ENCODE data around the gene GPR176.

Gene GPR176

DNA sequence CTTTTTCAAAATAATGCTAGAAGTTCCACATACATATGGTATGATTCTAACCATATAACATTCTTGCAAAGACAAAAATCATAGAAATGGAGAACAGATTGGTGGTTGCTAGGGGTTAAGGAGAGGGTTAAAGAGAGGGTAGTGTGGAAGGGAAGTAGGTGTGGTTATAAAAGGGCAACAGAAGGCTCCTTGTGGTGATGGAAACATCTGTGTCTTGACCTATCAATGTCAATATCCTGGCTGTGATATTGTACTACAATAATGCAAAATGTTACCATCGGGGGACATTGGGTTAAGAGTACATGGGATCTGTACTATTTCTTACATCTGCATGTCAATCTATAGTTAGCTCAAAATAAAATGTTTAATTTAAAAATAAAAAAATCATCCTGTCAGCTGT is 69.6 kb downstream of the GPR176 start:
- H3K36me3 ChIP-seq (replicated peaks) = no peaks in the 10 kb centered on the region
- DNase-seq = no peak
- TF ChIP-seq, protein P1, sequence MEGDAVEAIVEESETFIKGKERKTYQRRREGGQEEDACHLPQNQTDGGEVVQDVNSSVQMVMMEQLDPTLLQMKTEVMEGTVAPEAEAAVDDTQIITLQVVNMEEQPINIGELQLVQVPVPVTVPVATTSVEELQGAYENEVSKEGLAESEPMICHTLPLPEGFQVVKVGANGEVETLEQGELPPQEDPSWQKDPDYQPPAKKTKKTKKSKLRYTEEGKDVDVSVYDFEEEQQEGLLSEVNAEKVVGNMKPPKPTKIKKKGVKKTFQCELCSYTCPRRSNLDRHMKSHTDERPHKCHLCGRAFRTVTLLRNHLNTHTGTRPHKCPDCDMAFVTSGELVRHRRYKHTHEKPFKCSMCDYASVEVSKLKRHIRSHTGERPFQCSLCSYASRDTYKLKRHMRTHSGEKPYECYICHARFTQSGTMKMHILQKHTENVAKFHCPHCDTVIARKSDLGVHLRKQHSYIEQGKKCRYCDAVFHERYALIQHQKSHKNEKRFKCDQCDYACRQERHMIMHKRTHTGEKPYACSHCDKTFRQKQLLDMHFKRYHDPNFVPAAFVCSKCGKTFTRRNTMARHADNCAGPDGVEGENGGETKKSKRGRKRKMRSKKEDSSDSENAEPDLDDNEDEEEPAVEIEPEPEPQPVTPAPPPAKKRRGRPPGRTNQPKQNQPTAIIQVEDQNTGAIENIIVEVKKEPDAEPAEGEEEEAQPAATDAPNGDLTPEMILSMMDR (IDR thresholded peaks at IDR 0.05; ENCODE audit: low read depth, low read length, missing control alignments) = no peak
- no peak overlapping the region for H3K4me3 ChIP-seq (ENCODE audit: low read depth, low read length)
- no peaks in the 10 kb centered on the region for H3K27me3 ChIP-seq (replicated peaks)
- in situ Hi-C loops (cut with HindIII; ENCODE audit: low pct_ligation_motif_present, low sequenced_read_pairs) = no loop called here
- H3K27ac ChIP-seq = no peak overlapping the region

DNA sequence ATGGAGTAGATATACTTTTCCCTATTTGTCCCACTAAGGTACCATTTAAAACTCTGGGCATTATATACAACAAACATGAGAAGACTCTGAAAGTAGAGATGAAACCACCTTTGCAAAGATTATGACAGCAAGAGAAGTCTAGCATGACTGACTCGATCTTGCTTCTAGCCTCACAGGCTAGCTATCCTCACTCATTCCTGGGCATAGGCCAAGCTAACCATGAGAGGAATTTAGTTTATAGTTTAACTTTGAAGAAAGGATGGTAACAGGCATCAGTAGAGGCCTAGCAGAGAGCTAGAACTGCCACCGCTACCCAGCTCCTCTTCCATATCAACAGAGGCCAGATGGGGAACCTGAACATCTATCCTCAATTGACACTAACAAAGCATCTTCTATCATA is 74.0 kb downstream of the GPR176 start:
- DNase-seq = no peak
- TF ChIP-seq, protein P1 (IDR thresholded peaks at IDR 0.05; ENCODE audit: low read depth, low read length, missing control alignments) = no peak
- in situ Hi-C loops (cut with HindIII; ENCODE audit: low pct_ligation_motif_present, low sequenced_read_pairs) = no loop called here
- no peaks in the 10 kb centered on the region for H3K27me3 ChIP-seq (replicated peaks)
- H3K4me3 ChIP-seq (ENCODE audit: low read depth, low read length) = no peak overlapping the region
- H3K36me3 ChIP-seq (replicated peaks) = no peaks in the 10 kb centered on the region
- no peak overlapping the region for H3K27ac ChIP-seq

DNA sequence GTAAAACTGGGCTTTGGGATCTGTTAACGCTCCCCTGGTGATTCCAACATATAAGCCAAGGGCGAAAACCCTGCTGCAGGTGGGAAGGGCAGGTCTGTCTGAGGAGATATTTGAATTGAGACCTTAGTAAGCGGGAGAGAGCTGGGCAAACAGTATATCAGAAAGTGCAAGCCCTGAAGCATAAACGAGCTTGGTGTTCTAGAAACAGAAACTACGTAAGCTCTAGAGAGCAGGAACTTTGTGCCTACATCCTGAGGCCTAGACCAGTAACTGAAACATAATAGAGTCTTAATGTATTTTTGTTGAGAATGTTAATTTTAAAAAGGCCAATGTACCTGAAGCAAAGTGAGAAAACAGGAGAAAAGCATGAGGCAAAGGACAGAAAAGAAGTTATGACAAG is 74.5 kb downstream of the GPR176 start:
- in situ Hi-C loops (cut with HindIII; ENCODE audit: low pct_ligation_motif_present, low sequenced_read_pairs) = no loop called here
- TF ChIP-seq, protein P1 (IDR thresholded peaks at IDR 0.05; ENCODE audit: low read depth, low read length, missing control alignments) = no peak
- Histone ChIP-seq H3K27ac (no peak overlapping the region), H3K36me3 (replicated peaks) (no peaks in the 10 kb centered on the region), H3K4me3 (ENCODE audit: low read depth, low read length) (no peak overlapping the region), H3K27me3 (replicated peaks) (no peaks in the 10 kb centered on the region)
- DNase-seq = no peak

DNA sequence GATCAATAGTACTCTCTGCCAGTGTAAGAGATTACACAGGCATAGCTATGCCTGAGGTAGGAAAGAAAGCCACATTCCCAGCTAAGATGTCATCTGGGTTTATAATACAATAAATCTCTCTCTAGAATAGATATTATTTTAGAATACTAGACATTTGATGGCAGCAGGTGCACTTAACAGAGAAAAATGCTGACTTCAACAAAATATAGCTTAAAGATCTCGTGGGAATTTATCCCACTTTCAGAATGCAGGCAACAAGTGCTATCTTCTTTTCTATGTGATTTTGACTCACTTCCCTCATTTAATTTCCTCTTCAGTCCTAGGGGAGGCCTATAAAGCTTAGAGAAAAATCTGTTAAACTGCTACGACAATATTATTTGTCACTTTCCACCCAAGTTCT is 76.5 kb downstream of the GPR176 start:
- no peaks in the 10 kb centered on the region for H3K27me3 ChIP-seq (replicated peaks)
- DNase-seq = no peak
- TF ChIP-seq, protein P1 (IDR thresholded peaks at IDR 0.05; ENCODE audit: low read depth, low read length, missing control alignments) = no peak
- H3K4me3 ChIP-seq (ENCODE audit: low read depth, low read length) = no peak overlapping the region
- H3K27ac ChIP-seq = no peak overlapping the region
- in situ Hi-C loops (cut with HindIII; ENCODE audit: low pct_ligation_motif_present, low sequenced_read_pairs) = no loop called here
- H3K36me3 ChIP-seq (replicated peaks) = no peaks in the 10 kb centered on the region

DNA sequence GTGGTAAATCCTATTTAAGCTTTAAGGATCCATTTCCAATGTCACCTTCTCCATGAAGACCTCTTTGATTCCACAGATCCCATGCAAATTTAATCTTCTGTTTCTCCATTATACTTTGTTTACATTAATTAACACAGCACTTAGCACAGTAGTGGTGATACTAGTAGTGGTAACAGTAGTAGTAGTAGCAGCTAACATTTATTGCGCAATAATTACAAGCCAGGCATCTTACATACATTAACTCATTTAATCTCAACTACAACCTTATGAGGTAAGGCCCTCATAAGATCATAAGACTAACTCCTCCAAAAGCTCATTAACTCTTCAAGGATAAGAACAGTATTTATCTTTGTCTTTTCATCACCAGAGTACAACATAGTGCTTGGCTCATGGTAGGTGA is 82.6 kb downstream of the GPR176 start:
- in situ Hi-C loops (cut with HindIII; ENCODE audit: low pct_ligation_motif_present, low sequenced_read_pairs) = no loop called here
- DNase-seq = no peak
- no peak overlapping the region for H3K4me3 ChIP-seq (ENCODE audit: low read depth, low read length)
- no peaks in the 10 kb centered on the region for H3K27me3 ChIP-seq (replicated peaks)
- no peak overlapping the region for H3K27ac ChIP-seq
- H3K36me3 ChIP-seq (replicated peaks) = no peaks in the 10 kb centered on the region
- TF ChIP-seq, protein P1 (IDR thresholded peaks at IDR 0.05; ENCODE audit: low read depth, low read length, missing control alignments) = no peak

DNA sequence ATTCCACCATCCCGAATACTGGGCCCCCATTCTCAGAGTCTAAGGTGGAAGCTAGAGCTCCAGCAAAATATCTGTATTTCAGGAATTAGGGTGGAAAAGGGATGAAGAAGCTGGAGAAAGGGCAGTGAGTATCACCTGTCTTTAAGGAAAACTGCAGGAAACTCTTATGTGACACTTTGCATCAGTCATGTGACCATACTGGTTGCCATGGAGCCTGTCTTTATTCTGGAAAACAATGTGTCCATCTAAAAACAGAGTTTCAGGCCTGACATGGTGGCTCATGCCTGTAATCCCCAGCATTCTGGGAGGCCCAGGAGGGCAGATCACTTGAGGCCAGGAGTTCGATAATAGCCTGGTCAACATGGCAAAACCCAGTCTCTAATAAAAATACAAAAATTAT is 84.5 kb downstream of the GPR176 start:
- no peaks in the 10 kb centered on the region for H3K27me3 ChIP-seq (replicated peaks)
- DNase-seq = no peak
- no peak overlapping the region for H3K4me3 ChIP-seq (ENCODE audit: low read depth, low read length)
- TF ChIP-seq, protein P1 (IDR thresholded peaks at IDR 0.05; ENCODE audit: low read depth, low read length, missing control alignments) = no peak
- H3K36me3 ChIP-seq (replicated peaks) = no peaks in the 10 kb centered on the region
- in situ Hi-C loops (cut with HindIII; ENCODE audit: low pct_ligation_motif_present, low sequenced_read_pairs) = no loop called here
- no peak overlapping the region for H3K27ac ChIP-seq

Data from brain microvascular endothelial cell (primary cell).